ENCODE results near the gene SLC5A10.
"Not testable (repeated sequence)": the region's sequence is repeated elsewhere in the genome, so short reads cannot be mapped to it uniquely, and the experiment has no call there.

SLC5A10 gene

DNA sequence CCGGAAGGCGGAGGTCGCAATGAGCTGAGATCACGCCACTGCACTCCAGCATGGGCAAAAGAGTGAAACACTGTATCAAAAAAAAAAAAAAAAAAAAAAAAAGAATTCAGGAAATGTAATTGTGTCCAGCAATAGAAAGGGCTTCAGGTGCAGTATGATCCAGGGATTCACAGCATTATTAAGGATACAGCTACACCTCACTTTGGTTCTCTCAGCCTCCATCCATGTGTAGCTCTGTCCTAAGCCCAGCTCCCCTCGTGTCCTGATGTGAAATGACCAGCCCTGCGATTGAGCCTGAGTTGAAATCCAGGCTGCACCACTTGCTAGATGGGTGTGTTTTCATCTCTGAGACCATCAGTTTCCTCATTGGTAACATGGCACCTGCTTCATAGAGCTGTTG is 3.0 kb downstream of the SLC5A10 start:
- TF ChIP-seq ZFX (IDR thresholded peaks at IDR 0.05): no peak
- TF ChIP-seq, protein P1, sequence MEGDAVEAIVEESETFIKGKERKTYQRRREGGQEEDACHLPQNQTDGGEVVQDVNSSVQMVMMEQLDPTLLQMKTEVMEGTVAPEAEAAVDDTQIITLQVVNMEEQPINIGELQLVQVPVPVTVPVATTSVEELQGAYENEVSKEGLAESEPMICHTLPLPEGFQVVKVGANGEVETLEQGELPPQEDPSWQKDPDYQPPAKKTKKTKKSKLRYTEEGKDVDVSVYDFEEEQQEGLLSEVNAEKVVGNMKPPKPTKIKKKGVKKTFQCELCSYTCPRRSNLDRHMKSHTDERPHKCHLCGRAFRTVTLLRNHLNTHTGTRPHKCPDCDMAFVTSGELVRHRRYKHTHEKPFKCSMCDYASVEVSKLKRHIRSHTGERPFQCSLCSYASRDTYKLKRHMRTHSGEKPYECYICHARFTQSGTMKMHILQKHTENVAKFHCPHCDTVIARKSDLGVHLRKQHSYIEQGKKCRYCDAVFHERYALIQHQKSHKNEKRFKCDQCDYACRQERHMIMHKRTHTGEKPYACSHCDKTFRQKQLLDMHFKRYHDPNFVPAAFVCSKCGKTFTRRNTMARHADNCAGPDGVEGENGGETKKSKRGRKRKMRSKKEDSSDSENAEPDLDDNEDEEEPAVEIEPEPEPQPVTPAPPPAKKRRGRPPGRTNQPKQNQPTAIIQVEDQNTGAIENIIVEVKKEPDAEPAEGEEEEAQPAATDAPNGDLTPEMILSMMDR (conservative IDR thresholded peaks at IDR 0.05): no peak
- H3K27ac ChIP-seq: no peak overlapping the region

DNA sequence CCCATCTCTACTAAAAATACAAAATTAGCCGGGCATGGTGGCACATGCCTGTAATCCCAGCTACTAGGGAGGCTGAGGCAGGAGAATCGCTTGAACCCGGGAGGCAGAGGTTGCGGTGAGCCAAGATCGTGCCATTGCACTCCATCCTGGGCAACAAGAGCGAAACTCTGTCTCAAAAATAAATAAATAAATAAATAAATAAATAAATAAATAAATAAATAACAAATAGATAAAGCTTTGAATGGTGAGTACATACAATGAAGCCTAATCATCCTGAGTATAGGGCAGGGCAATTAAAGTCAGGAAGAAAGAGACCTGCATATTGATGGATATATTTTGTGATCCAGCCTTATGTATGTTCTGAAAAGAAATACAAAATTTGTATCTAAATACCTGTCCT is 4.1 kb downstream of the SLC5A10 start:
- H3K27ac ChIP-seq: not testable (repeated sequence)

DNA sequence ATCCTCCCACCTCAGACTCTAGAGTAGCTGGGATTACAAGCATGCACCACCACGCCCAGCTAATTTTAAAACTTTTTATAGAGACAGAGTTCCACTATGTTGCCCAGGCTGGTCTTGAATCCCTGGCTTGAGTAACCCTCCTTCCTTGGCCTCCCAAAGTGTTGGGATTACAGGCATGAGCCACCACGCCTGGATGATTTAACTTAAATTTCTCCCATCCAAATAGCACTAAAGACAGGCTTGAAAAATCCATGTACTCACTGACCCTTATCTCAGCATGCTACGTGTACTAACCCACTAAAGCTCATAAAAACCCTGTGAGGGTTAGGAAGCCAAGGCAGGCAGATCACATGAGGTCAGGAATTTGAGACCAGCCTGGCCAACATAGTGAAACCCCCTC is 4.6 kb downstream of the SLC5A10 start:
- no peak overlapping the region for H3K27ac ChIP-seq
- TF ChIP-seq, protein P1 (conservative IDR thresholded peaks at IDR 0.05): no peak
- no peak for TF ChIP-seq ZFX (IDR thresholded peaks at IDR 0.05)

DNA sequence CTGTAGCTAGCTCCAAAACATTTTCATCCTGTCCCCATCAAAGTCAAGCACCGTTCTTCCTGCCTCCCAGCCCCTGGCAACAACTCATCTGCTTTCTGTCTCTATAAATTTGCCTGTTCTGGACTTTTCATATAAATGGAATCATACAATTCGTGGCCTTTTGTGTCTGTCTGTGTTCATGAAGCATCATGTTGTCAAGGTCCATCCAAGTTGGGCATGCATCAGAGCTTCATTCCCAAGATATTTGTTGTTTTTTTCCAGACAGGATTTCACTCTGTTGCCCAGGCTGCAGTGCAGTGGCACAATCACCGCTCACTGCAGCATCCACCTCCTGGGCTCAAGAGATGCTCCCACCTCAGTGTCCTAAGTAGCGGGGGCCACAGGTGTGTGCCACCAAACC is 5.9 kb downstream of the SLC5A10 start:
- H3K27ac ChIP-seq: no peak overlapping the region
- TF ChIP-seq, protein P1 (conservative IDR thresholded peaks at IDR 0.05): no peak
- no peak for TF ChIP-seq ZFX (IDR thresholded peaks at IDR 0.05)

DNA sequence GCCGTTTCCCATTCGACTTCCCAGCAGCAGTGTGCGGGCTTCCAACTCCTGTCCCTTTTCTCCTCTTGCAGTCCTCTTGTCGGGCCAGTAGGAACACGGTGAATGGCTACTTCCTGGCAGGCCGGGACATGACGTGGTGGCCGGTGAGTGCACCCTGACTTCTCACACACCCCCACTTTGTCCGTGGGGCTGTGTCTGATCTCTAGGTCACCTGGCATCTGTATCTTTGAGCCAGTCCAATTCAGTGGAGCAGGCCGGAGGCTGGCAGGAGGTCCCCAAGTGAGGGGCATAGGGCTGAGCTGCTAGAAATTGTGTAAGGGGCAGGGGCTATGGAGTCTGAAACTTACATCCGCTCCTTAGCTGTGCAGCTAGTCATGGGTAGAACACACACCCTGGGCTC is 6.6 kb downstream of the SLC5A10 start:
- H3K27ac ChIP-seq: no peak overlapping the region
- TF ChIP-seq, protein P1 (conservative IDR thresholded peaks at IDR 0.05): no peak
- TF ChIP-seq ZFX (IDR thresholded peaks at IDR 0.05): no peak

DNA sequence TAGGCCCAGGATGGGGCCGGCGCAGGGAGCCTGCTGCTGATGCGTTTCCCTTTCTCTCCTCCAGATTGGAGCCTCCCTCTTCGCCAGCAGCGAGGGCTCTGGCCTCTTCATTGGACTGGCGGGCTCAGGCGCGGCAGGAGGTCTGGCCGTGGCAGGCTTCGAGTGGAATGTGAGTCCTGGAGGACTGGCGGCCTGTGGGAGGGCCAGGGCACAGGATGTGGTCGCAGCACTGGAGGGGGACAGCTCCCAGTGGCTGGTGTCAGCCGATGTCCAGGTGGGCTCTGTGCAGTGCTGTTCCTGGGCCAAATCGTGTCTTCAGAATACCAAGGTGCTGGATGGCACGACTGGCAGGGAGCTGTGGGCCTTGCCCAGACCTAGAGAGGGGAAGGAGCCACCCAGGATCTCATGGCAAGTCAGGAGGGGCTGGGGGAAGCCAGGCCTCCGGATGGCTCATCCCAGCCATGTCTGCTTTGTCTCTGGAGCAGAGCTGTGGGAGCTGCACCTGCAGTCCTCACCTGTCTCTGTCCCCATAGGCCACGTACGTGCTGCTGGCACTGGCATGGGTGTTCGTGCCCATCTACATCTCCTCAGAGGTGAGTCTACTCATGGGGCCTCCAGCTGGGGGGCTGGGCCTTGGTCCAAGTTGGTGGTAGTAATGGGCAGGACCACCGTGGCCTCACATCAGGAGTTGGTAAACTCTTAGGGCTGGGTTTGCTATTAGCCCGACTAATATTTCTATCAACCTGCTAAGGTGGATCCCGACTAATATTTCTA is 7.3 kb downstream of the SLC5A10 start:
- no peak overlapping the region for H3K27ac ChIP-seq
- TF ChIP-seq, protein P1 (conservative IDR thresholded peaks at IDR 0.05): no peak
- TF ChIP-seq ZFX (IDR thresholded peaks at IDR 0.05): no peak

DNA sequence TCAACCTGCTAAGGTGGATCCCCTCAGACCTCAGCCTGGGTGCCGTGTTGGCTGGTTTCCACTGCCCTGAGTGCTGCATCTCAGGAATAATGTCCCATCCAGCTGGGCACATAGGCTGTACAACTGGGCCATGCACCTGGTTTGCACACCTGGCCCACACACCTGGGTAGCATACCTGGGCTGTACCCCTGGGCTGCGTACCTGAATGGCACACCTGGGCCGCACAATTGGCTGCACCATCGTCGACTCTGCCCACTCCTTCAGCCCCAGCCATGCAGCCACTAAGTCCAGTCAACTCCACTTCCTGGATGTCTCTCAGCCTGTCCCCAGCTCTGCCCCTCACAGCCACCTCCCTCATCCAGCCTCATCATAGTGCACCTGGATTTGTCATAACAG is 7.9 kb downstream of the SLC5A10 start:
- TF ChIP-seq, protein P1 (conservative IDR thresholded peaks at IDR 0.05): no peak
- TF ChIP-seq ZFX (IDR thresholded peaks at IDR 0.05): no peak
- H3K27ac ChIP-seq: no peak overlapping the region

DNA sequence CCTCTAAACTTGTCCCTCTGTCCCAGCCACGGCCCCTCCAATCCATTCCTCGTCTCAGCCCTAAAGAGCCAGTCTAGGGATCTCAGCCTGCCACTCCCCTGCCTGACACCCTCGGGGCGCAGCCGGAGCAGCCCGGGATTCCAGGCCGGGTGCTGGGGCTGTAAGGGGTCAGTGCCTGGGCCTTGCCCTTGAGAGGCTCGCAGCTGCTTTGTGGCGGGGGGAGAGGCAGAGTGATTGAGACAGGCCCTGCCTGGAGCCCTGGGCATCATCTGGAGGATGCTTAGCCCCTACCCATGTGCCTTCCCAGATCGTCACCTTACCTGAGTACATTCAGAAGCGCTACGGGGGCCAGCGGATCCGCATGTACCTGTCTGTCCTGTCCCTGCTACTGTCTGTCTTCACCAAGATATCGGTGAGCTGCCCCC is 8.3 kb downstream of the SLC5A10 start:
- TF ChIP-seq ZFX (IDR thresholded peaks at IDR 0.05): no peak
- TF ChIP-seq, protein P1 (conservative IDR thresholded peaks at IDR 0.05): no peak
- no peak overlapping the region for H3K27ac ChIP-seq

Measured in C4-2B (cell line).